Inferior parietal cortex (tissue), 1 donor: ENCODE results near the gene DCPS.
"Not testable (repeated sequence)": the region's sequence is repeated elsewhere in the genome, so short reads cannot be mapped to it uniquely, and the experiment has no call there.

Experiments
- DNase-seq: peaks from one replicate; pipeline ENCODE4 v3.0.0-alpha.2; 2016; ENCODE audit errors: extremely low spot score

DCPS gene

DNA sequence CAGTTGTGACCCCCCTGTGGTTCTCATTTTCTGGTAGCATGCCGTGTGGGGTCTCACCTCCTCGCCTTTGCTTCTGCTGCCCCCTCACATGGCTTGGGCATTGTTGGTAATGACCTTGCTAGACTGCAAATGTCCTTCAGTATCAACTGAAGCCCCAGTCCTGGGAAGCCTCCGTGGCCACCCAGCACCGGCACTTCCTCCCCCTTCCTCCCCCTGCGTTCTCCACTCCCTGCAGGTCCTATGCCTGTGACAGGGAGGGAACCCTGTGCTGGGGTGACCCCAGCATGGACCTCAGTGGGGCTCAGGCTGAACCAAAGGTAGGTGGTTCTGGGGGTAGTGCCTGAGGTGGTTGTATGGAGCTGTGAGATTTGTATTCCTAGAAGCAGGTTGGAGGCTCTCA is 57.5 kb downstream of the DCPS start:
- DNase-seq = no peak

DNA sequence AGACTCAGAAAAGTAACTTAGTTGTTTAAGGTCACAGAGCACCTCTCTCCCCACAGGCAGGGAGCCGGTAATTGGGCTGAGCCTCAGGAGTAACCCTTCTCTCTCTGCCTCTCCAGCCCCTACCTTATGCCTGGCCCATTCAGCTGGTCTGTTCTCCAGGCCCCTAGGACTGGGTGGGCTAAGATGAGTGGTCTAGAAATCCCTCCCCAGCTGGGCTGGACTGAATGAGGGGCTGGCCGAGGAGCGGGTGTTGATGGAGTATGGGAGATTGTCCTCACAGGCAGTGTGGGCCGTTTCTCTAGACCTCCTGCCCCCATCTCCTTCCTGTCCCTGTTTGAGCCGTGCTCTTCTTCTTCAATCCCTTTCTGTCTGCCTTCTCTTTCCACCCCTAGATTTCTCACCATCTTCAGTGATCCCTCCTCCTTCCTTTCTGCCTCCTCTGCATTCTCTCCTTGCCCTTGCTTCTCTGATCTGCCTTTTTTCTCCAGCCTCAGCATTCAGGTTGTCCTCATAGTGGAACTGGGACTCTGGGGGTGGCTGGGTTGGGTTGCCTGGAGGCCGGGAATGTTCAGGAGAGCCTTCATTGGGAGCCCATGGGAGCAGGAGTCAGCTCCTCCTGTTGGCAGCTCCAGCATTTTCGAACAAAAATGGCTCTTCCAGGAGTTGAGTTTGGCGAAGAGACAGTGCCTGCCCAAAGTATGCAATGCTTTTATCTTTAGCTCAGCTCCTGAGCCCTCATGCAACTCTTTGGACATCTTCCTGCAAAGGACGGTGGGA is 59.2 kb downstream of the DCPS start:
- DNase-seq = no peak

DNA sequence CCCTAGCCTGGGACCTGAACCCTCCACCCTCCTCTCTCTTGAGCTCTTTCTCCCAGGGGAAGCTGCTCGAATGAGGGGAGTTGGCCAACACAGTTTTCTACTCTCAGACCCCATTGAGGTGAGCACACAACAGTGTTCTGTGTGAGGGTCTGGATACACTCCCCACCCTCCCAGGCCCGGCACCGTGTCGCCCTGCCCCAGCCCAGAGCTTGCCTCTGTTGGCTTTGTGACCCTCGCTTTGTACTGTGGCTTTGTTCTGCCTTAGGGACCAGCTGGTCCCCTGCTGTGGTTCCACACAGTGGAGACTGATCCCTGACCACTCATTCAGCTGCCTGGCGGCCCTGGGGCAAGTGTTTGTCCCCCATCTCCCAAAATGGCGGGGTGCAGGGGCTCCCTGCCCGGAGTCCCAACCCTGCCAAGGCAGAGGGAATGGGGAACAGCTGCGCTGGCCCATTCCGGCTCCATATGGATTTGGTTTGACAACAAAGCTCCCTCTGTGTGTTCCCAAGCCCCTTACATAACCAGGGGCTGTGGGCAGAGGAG is 59.9 kb downstream of the DCPS start:
- DNase-seq = peak; percentile 69

DNA sequence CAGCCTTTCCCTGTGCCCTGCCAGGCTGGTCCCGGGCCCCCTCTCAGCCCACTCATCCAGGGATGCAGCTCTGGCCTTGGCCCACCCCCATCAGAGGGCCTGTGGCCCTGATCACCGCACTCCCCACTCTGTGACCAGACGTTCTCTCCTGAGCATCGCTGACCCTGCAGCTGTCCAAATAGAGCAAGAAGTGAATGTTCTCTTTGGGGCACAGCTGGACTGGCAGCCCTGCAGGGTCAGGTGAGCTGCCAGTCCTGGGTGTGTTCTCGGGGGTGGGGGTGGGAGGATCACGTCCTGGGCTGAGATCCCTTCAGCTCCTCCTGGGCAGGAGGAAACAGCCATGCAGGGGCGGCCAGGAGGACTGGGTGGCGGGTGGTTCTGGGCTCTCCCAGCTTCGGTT is 60.9 kb downstream of the DCPS start:
- DNase-seq = not testable (repeated sequence)

DNA sequence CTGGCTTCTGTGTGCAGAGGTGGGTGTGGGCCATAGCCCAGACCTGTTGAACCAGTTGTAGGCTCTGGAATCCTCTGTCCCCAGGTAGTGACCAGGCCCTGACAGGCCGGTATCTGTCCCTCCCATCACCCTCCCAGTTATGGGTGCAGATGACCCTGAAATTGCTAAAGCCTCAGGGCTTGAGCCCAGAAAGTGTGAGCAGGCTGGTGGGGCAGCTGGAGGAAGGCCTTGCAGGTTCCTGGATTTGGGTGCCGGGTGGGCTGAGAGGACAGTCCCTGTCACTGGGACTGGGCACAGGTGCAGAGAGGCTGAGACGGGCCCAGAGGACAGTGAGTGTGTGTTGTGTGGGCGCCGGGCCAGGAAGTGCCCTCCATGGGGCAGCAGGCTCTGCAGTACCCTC is 61.6 kb downstream of the DCPS start:
- DNase-seq = not testable (repeated sequence)

DNA sequence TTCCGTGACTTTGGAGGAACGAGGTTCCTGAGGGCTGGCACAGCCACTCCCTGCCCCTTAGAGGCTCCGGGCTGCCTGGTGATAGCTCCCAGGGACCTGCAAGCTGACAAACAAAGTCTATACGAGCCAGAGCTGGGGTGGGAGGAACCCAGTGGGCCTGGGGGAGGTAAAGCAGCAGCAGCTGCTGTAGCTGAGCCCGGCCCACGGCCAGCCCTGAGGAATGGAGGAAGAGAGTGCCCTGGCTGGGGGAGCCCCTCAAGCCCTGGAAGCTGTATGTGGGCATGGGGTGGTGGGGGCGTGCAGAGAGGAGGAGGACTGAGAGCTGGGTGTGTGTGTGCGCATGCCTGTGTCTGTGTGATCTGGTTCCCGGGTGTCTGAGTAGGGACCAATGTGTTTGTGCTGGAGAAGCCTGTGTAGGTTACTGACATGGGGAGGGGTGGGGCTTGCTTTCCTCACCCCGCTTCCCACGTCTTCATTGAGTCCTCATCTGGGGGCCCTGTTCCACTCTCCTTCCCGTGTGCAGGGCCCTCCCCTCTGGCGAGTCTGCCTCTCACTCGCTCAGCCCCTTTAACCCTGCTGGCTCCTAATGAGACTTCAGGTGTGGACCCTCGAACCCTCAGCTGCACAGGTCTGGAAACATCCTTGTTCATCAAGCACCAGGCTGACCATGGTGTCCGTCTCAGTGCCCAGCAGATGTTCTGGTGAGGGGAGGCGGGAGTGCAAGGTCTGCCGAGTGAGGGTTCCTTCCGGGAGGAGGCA is 62.4 kb downstream of the DCPS start:
- no peak for DNase-seq

DNA sequence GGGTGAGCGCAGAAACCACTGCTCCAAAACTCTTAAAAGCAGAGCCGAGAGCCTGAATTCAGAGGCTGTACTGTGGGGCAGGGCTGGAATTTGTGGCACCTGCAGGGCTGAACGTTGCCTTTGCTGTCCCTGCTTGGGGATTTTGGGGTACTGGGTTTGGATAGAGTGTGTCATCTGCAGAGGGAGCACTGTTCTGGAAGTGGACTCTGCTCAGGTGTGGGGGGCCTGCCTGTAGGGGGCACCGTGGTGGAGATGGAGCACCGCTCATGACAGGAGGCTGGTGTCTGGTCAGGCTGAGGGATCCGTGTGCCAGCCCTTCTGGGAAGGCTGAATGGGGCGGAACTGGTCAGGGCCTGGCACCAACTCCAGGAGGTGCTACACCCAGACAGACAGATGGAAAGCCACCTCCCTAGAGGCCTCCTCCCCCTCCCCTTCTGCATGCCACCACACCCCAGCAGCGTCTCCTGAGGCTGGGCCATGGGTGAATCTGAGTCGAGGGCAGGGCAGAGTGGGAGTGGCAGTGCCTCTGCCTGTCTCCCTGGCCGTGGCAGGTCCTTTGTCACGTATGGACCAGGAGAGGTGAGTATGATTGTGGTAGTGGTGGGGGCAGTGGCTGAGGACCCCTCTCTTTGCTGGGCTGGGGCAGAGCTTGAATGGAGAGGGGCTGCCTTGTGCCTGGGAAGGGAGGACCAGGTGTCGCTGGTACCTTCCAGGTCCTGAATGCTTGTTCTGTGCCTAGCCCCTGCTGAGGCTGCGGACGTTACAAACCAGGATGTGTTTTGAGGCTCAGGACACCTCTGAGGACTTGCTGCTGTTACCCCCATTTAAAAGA is 63.2 kb downstream of the DCPS start:
- DNase-seq = not testable (repeated sequence)

DNA sequence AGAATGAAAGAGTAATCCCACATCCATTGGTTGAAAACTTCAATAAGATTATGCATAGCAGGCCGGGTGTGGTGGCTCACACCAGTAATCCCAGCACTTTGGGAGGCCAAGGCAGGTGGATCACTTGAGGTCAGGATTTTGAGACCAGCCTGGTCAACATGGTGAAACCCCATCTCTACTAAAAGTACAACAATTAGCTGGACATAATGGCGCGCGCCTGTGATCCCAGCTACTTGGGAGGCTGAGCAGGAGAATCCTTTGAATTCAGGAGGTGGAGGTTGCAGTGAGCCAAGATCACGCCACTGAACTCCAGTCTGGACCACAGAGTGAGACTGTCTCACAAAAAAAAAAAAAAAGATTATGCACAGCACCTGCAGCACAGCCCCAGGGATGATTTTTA is 63.9 kb downstream of the DCPS start:
- not testable (repeated sequence) for DNase-seq

DNA sequence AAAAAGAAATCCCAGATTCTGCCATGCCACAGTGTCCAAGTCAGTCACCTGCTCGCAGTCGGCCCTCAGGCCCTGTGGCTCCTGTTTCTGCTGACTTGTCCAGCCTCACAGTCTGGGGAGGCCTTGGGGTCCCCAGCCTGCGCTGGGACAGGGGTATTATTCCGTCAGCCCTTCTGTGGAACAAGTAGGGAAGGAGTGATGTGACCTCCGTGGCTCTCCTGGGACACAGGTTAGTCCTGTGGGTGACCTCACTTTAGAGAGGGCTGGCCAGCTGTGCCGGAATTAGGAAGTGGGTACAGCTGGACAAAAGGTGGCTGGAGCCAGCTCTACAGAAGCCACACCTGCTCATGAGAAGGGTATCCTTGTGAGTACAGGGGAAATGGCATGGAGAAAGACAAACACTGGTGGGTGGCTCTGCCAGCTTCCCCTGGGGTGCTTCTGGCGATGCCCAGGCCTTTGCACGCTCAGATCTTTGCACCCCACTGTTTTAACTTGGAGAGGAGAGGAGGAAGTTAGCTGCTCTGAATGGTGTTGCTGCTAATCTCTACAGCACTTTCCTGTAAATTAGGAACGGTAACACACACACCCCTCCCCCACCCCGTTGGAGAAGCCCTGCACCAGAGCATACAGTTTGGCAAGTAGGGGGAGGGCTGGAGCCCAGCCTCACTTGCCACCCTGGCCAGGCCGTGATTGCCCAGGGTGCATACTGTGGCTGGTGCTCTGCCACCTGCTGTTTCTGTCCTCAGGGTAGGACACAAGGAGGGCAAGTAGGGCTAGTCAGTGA is 64.7 kb downstream of the DCPS start:
- DNase-seq = not testable (repeated sequence)

DNA sequence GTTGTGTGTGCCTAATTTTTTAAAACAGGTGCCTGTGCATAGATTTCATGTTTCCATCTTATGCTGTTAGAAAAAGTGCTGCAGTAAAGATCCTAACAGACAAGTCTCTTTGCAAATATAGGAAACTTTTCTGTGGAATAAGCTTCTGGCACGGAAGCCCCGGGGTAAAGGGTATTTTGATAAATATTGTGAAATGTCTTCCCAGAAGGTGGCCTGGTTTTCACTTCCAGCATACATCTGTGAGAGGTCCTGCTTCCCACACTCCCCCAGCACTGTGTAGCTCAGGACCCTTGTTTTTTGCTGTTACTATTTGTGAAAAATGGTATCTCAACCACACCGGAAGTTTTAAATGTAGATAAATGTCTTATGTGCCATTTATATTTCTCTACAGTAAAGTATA is 66.2 kb downstream of the DCPS start:
- no peak for DNase-seq

DNA sequence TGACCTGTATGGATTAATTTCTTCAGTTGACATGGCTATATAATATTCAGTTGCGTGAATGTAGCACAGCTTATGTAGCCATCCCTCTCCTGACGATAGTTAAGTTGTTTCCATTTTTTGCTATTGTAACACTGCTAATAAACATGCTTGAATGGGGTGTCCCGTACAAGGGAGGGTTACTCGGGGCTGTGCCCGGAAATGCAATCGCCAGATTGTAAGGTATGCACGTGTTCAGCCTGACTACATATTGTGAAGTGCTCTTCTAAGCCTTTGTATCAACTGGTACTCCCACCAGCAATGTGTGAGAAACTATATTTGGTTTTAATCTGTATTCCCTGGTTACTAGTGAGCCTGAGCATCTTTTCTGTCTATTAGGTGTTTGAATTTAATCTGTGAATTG is 67.7 kb downstream of the DCPS start:
- DNase-seq = no peak

DNA sequence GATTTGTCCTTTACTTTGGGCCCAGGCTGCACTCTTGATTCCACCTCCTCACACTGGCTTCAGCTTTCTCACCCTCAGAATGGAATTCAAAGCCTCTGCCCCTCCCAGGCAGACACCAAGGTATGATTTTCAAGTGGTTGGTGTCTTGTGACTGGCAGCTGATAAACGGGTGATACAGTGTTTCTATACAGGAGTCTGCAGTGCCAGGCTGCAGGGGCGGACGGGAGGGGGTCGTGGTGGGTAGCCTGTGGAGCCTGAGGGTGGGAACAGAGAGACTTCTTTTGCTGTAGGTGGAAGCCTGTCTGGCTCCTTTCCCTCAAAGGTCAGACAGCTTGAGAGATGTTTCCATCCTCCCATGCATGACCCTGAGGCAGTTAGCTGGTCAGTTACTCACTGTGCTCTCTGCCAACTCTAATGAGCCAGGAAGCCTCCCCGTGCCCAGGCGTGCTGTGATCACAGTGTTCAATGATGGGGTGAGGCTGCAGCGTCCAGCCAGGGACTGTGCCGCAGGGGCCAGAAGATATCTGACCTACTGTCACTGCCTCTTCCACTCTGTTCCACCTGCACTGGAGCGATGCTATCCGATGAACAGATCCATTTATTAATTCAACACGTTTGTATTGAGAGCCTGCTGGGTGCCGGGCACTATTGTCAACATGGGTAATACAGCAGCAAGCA is 69.7 kb downstream of the DCPS start:
- not testable (repeated sequence) for DNase-seq

DNA sequence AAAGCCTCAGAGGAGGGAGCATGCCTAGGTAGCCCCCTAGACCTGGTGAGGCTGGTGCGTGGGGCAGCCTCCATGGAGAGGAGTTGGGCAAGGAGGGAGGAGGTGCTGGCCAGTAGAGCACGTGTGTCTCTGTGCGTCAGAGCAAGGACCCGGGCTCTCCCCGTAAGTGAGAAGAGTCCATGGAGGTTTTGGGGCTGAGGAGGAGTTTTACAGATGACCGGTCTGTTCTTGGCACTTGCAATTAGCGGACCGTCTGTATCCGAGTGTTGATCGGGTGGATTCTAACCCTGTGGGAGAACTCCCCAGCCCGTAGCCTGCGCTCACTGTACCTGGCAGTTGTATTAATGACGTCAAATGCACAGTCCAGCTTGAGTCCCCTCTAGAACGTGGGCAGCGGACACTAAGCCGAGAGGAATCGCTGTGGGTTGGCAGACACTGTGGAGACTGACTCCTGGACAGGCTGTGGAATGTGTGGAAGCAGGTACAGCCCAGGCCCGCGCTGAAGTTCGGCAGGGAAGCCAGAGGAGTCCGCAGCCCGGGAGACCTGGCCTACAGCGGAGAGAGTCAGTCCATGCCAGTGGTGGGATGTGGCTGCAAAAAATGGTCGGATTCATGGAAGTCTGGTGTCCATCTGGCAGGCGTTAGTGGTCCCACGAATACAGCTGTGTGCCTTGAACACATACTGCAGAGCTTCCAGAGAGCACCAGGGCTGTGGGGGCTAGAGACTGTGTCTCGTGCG is 70.9 kb downstream of the DCPS start:
- DNase-seq = not testable (repeated sequence)

DNA sequence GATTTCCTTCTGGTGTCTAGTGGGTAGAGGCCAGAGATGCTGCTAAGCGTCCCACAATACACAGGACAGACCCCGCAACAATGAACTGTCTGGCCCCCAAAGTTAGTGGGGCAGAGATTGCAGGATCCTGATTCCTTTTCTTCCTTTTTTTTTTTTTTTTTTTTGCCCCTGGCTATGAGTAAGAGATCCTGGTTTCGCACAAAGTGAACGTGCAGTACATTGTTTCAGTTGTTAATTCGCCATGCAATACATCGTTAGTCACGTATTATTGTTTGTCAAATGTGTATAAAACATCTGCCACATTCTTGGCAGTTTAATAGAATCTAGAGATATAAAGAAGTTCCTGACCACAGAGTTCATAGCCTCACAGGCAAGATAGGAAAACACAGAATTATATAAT is 71.9 kb downstream of the DCPS start:
- no peak for DNase-seq

DNA sequence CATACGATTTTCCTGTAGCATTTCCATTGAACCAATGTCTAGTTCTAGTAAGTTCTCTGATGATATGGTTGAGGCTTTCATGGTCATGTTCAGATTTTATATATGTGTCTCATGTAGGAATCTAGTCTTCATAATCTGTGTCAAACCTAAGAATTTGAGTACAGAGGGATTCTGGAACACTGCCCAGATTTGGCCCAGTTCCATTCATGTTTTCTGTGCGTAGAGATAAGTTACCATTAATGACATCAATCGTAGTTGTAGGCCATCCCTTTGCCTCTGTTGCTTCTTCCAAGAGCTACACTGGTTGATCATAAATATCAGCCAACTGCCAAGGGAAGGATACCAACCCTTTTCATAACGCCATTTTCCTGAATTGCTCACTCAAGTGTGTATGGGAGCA is 74.9 kb downstream of the DCPS start:
- no peak for DNase-seq

DNA sequence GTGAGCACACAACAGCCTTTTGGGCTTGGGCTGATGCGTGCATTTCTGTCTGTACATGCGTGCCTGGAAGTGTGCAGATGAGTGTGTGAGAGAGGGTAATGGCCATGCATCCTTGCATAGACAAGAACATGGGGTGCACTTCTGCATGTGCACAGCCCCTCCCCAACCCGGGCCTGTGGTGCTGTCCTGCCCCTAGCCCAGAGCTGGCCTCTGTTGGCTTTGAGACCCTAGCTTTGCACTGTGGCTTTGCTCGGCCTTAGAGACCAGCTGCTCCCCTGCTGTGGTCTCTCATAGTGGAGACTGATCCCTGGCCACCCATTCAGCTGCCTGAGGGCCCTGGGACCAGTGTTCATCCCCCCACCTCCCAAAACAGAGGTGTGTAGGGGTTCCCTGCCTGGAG is 77.0 kb downstream of the DCPS start:
- no peak for DNase-seq

DNA sequence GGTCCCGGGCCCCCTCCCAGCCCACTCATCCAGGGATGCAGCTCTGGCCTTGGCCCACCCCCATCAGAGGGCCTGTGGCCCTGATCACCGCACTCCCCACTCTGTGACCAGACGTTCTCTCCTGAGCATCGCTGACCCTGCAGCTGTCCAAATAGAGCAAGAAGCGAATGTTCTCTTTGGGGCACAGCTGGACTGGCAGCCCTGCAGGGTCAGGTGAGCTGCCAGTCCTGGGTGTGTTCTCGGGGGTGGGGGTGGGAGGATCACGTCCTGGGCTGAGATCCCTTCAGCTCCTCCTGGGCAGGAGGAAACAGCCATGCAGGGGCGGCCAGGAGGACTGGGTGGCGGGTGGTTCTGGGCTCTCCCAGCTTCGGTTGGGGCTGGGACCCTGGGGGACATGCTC is 78.1 kb downstream of the DCPS start:
- not testable (repeated sequence) for DNase-seq

DNA sequence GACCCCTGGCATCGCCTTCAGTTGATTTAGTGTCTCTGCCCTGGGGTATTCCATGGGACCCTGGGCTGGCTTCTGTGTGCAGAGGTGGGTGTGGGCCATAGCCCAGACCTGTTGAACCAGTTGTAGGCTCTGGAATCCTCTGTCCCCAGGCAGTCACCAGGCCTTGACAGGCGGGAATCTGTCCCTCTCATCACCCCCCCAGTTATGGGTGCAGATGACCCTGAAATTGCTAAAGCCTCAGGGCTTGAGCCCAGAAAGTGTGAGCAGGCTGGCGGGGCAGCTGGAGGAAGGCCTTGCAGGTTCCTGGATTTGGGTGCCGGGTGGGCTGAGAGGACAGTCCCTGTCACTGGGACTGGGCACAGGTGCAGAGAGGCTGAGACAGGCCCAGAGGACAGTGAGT is 78.8 kb downstream of the DCPS start:
- DNase-seq = not testable (repeated sequence)

DNA sequence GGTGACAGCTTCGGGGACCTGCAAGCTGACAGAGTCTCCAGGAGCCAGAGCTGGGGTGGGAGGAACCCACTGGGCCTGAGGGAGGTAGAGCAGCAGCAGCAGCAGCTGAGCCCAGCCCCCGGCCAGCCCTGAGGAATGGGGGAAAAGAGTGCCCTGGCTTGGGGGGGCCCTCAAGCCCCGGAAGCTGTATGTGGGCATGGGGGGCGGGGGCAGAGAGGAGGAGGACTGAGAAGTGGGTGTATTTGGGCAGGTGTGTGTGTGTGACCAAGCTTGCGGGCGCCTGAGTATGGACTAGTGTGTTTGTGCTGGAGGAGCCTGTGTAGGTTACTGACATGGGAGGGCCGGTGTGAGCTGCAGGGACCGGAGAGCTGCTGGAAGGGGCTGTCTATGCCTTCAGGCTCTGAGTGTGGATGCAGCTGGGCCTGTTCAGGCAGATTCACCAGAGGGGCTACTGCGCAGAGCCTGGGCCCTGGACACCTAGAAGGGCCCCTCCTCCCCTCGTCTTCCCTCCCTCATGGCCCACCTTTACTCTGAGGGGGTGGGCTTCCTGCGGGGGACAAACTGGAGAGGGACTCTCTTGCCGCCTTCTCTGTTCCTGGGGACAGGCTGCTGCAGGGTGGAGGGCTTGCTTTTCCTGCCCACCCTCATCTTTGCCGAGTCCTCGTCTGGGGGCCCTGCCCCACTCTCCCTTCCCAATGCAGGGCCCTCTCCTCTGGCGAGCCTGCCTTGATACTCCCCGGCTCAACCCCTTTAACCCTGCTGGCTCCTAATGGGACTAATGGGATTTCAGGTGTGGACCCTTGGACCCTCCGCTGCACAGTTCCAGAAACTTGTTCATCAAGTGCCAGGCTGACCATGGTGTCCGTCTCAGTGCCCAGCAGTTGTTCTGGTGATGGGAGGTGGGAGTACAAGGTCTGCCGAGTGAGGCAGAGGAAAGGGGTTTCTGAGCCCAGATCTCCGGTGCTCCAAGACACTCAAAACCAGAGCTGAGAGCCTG is 79.8 kb downstream of the DCPS start:
- DNase-seq = no peak
